ENCODE results near the gene SYNGR3.
A peak's percentile ranks its signal among the peaks of the same experiment; 100 is the strongest.
"Not testable (repeated sequence)": the region's sequence is repeated elsewhere in the genome, so short reads cannot be mapped to it uniquely, and the experiment has no call there.

Gene SYNGR3

GRCh38 chr16:1950559-1950958, 39.2 kb upstream of the SYNGR3 start:
- no peak for TF ChIP-seq CTCF (IDR thresholded peaks at IDR 0.05; ENCODE audit: borderline replicate concordance, insufficient read depth, low read depth, low read length)
- no peak overlapping the region for H3K4me3 ChIP-seq (ENCODE audit: low read depth, low read length)

DNA sequence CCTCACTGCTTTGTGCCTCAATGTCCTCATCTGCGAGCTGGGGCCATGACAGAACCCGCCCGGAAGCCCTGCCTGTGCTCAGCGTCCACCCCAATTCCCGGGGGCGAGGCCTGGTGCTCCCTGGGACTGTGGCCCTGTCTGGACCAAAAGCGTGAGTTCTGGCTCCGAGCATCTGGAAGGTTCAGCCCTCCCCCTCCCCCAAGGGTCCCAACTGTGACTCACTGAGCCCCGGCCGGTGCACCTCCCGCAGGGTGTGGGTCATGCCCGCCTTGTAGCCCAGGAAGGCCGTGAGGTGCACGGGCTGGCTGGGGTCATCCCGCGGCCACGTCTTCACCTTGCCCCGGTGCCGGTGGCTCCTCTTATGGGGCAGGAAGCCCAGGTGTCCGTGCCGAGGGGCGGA, 36.0 kb upstream of the SYNGR3 start:
- no peak overlapping the region for H3K4me3 ChIP-seq (ENCODE audit: low read depth, low read length)
- no peak for TF ChIP-seq CTCF (IDR thresholded peaks at IDR 0.05; ENCODE audit: borderline replicate concordance, insufficient read depth, low read depth, low read length)

- not testable (repeated sequence) for H3K4me3 ChIP-seq (ENCODE audit: low read depth, low read length)
Measured at GRCh38 chr16:1957434-1958142, 32.2 kb upstream of the SYNGR3 start.

- not testable (repeated sequence) for H3K4me3 ChIP-seq (ENCODE audit: low read depth, low read length)
Measured at GRCh38 chr16:1958143-1958491, 31.7 kb upstream of the SYNGR3 start.

DNA sequence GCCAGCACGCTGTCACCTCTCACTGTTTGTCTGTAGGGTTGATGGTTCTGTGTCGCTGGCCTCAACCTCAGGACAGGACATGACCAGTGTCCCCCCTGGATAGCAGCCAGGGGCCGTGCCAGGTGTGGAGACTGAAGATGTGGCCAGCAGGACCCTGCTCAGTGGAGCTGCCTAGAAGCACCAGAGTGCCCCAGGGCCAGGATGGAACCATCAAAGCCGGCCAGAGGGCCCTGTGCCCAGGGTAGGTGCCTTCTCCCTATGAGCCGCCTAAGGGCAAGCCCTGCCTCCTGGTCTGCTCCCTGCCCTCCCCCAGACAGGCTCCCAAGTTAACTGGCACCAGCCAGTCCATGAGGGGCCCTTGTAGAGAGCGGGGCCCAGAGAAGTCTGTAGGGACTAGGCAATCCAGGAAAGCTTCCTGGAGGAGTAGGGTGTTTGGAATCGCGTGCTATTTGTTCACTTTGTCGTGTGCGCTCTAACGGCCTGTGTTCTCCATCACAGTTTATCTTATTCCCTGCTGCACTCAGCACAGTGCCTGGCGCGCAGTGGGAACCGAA, 31.0 kb upstream of the SYNGR3 start:
- H3K4me3 ChIP-seq (ENCODE audit: low read depth, low read length), result no peak overlapping the region
- no peak for TF ChIP-seq CTCF (IDR thresholded peaks at IDR 0.05; ENCODE audit: borderline replicate concordance, insufficient read depth, low read depth, low read length)

DNA sequence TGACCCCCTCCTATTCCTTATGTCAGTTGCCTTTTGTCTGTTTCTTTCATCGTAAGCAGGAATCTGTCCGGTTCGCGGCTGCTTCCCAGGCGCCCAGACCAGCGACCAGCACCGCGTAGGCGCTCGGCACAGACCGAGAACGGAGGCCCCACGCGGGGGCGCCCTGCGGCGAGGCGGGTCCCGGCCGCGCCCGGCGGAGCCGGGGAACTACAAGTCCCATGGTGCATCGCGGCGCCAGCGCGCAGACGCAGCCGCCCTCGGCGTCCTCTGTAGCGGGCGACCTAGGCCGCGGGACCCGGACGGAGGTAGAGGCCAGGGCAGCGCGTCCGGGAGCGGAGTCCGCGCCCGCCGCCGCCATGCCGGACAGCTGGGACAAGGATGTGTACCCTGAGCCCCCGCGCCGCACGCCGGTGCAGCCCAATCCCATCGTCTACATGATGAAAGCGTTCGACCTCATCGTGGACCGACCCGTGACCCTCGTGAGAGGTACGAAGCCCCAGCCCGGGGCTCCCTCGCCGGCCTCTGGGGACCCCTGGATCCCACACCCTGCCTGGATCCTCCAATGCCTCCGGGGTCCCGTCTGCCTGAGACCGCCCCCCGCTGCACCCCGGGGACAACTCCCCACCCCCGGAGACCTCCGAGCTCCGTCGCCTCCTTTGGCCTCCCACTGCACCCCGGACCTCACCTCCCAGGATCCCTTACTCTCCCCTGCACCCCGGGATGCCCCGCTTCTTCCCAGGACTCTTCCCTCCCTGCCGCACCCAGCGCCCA, 30.3 kb upstream of the SYNGR3 start, which contains the start of gene NDUFB10:
NDUFB10 (plus strand) TSS at position 270 of the 771 bp plus-strand sequence; CDS start at position 357, 87 bp downstream.
- H3K4me3 ChIP-seq (ENCODE audit: low read depth, low read length), result peak within 1 kb of the TSS; percentile 81
- TF ChIP-seq CTCF (IDR thresholded peaks at IDR 0.05; ENCODE audit: borderline replicate concordance, insufficient read depth, low read depth, low read length), result peak; percentile 80

DNA sequence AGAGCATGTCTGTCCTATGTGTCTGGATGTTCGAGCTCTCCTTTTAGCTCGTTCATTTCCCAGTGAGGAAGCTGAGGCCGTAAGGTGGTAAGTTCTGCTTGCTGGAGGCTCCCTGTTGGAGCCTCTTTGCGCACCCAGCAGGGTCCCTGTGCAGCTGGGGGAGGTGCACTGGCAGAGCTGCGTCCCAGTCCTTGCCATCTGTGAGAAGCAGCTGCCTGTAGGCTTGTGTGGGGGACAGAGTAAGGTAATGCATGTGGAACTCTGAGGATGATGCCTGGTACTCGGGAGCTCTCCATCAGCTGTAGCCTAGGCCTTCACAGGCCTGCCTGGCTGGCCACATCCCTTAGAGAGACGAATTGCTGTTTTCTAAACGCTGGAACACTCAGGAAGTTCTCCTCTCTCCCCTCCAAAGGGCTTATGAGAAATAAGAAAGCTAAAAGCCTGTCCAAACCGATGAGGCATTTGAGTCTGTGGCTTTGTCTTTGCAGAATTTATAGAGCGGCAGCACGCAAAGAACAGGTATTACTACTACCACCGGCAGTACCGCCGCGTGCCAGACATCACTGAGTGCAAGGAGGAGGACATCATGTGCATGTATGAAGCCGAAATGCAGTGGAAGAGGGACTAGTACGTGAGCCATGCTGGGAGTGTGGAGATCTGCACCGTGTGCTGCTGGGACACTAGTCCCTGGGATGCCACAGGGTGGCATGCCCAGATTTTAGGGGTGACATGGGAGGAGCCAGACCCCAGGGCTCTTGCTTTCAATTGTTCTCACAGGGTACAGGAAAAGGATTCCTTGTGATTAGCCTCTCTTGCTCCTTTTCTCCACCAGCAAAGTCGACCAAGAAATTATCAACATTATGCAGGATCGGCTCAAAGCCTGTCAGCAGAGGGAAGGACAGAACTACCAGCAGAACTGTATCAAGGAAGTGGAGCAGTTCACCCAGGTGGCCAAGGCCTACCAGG, 28.8 kb upstream of the SYNGR3 start:
- no peak for TF ChIP-seq CTCF (IDR thresholded peaks at IDR 0.05; ENCODE audit: borderline replicate concordance, insufficient read depth, low read depth, low read length)
- peak overlapping the region; percentile 81 for H3K4me3 ChIP-seq (ENCODE audit: low read depth, low read length)

Data from GM12875 (cell line).